Endothelial cell of umbilical vein (primary cell): Measurements from ENCODE around the gene AGO1. TPM values are rescaled to one million over a fixed set of nuclear protein-coding genes. Genes with fewer than 3 reads are reported as not detected.

Experiments
- BruUV-seq: library from RNA; stranded (reverse); fragments of 400-500 nt; replicated peaks from 2 replicates; lab custom pipeline; 2021; lab: Mats Ljungman, UMichigan
- CTCF ChIA-PET: fragments of 300-600, 350-600 bp; sonication (Branson Sonifier 250); formaldehyde crosslinking; loops from one replicate; lab custom pipeline; 2021; ENCODE audit warnings: antibody characterized with exemption, inconsistent platforms; lab: Charles Lee
- POLR2A ChIA-PET: fragments of 300-600, 350-600 bp; sonication (Branson Sonifier 250); formaldehyde crosslinking; loops from one replicate; lab custom pipeline; 2021; ENCODE audit warnings: antibody characterized with exemption, inconsistent platforms; lab: Charles Lee
- DNase-seq: peaks from one replicate; pipeline ENCODE4 v3.0.0-alpha.2; 2011; ENCODE audit warnings: low read depth, low spot score
- FAIRE-seq: peaks from 2 replicates; lab custom pipeline; 2011; peaks lifted over from hg19 to GRCh38; lab: Jason Lieb, UNC
- H2AFZ ChIP-seq: 2 replicates; pipeline ENCODE4 v1.6.0; 2012; ENCODE audit warnings: low read depth, low read length, control low read depth, inconsistent platforms
- H3K27ac ChIP-seq: 2 replicates; pipeline ENCODE4 v1.5.1; 2011; ENCODE audit warnings: low read depth, mild to moderate bottlenecking, control low read depth, low read length, moderate library complexity; ENCODE audit not compliant: insufficient read depth
- H3K27me3 ChIP-seq, 2 experiments: 2 replicates each; pipeline versions ENCODE4 v1.6.0 to v1.6.1; 2011; ENCODE audit warnings: low read length in 2 of 2, mixed read lengths in 1 of 2; ENCODE audit not compliant: control insufficient read depth in 2 of 2, insufficient read depth in 2 of 2
- H3K36me3 ChIP-seq, 2 experiments: 2 replicates in 1 of 2; 3 replicates in 1 of 2; pipeline ENCODE4 v1.5.1; 2011; ENCODE audit warnings: low read length in 2 of 2, mild to moderate bottlenecking in 1 of 2, moderate library complexity in 1 of 2; ENCODE audit not compliant: control insufficient read depth in 2 of 2, insufficient read depth in 2 of 2; ENCODE audit errors: extremely low read depth in 1 of 2
- H3K4me1 ChIP-seq: 3 replicates; pipeline ENCODE4 v1.5.1; 2011; ENCODE audit warnings: mild to moderate bottlenecking, low read length; ENCODE audit not compliant: control insufficient read depth, insufficient read depth; ENCODE audit errors: extremely low read depth
- H3K4me2 ChIP-seq: 2 replicates; pipeline ENCODE4 v1.6.1; 2011; ENCODE audit warnings: low read length, control low read depth, mixed read lengths; ENCODE audit not compliant: insufficient read depth
- H3K4me3 ChIP-seq, 3 experiments: fragments of 200-600 bp in 1 of 3; sonication (generic), shearing (Covaris generic) in 1 of 3; replicated peaks in 1 of 3; 2 replicates each; pipeline ENCODE4 v1.5.1; 2011 to 2016; ENCODE audit warnings: control low read depth in 3 of 3, low read length in 3 of 3, mild to moderate bottlenecking in 2 of 3, inconsistent platforms in 1 of 3, low read depth in 1 of 3, moderate library complexity in 1 of 3; ENCODE audit not compliant: insufficient read depth in 1 of 3
- H3K79me2 ChIP-seq: 2 replicates; pipeline ENCODE4 v1.6.0; 2012; ENCODE audit warnings: low read length, inconsistent platforms; ENCODE audit not compliant: control insufficient read depth, insufficient read depth
- H3K9ac ChIP-seq: replicated peaks from 2 replicates; pipeline ENCODE3; 2011; ENCODE audit warnings: low read length, control low read depth; ENCODE audit not compliant: insufficient read depth; ENCODE audit errors: extremely low read depth
- H3K9me1 ChIP-seq: replicated peaks from 3 replicates; pipeline ENCODE4 v1.6.0; 2011; ENCODE audit warnings: mild to moderate bottlenecking, low read length; ENCODE audit not compliant: control insufficient read depth, insufficient read depth; ENCODE audit errors: extremely low read depth
- H3K9me3 ChIP-seq: replicated peaks from 2 replicates; pipeline ENCODE4 v1.5.1; 2012; ENCODE audit warnings: low read length, inconsistent platforms; ENCODE audit not compliant: control insufficient read depth, insufficient read depth
- H4K20me1 ChIP-seq: replicated peaks from 2 replicates; pipeline ENCODE3; 2011; ENCODE audit warnings: mild to moderate bottlenecking, low read length; ENCODE audit not compliant: control insufficient read depth, insufficient read depth; ENCODE audit errors: extremely low read depth
- CTCF ChIP-seq, 2 donors: IDR thresholded peaks; 1 replicate in 1 of 2; 2 replicates in 1 of 2; pipeline ENCODE4 v1.5.1; 2011; ENCODE audit warnings: low read length in 2 of 2, mild to moderate bottlenecking in 2 of 2, moderate library complexity in 2 of 2, control low read depth in 1 of 2, inconsistent platforms in 1 of 2, low read depth in 1 of 2; ENCODE audit not compliant: insufficient read depth in 1 of 2; ENCODE audit errors: extremely low read depth in 1 of 2
- EZH2 ChIP-seq: IDR thresholded peaks from 2 replicates; pipeline ENCODE4 v1.6.1; 2012; ENCODE audit warnings: borderline replicate concordance, low read depth, mild to moderate bottlenecking, moderate library complexity, low read length, inconsistent platforms; ENCODE audit not compliant: severe bottlenecking
- FOS ChIP-seq: IDR thresholded peaks from 2 replicates; pipeline ENCODE4 v1.6.1; 2011; ENCODE audit warnings: mild to moderate bottlenecking, low read length, moderate library complexity, borderline replicate concordance; ENCODE audit not compliant: insufficient read depth
- GATA2 ChIP-seq: IDR thresholded peaks from 2 replicates; pipeline ENCODE4 v1.7.0; 2011; ENCODE audit warnings: low read depth, mild to moderate bottlenecking, moderate library complexity, mixed read lengths, low read length; ENCODE audit not compliant: insufficient read length, insufficient read depth
- JUN ChIP-seq: IDR thresholded peaks from 2 replicates; pipeline ENCODE4 v1.6.1; 2011; ENCODE audit warnings: borderline replicate concordance, low read depth; ENCODE audit not compliant: insufficient read length, insufficient read depth
- MAX ChIP-seq: IDR thresholded peaks from 2 replicates; pipeline ENCODE4 v1.6.1; 2011; ENCODE audit not compliant: insufficient read depth, insufficient read length
- MYC ChIP-seq: IDR thresholded peaks from one replicate; pipeline ENCODE4 v1.6.1; 2011; ENCODE audit warnings: mild to moderate bottlenecking, low read depth, low read length
- POLR2A ChIP-seq: IDR thresholded peaks from 2 replicates; pipeline ENCODE4 v1.6.1; 2012; ENCODE audit warnings: low read depth, mild to moderate bottlenecking, control low read depth, low read length
- POLR2AphosphoS5 ChIP-seq: IDR thresholded peaks from 2 replicates; pipeline ENCODE4 v1.6.1; 2012; ENCODE audit warnings: low read depth, mild to moderate bottlenecking, control low read depth, low read length, moderate library complexity; ENCODE audit not compliant: insufficient read depth
- dilution Hi-C: fragments of 300-500 bp; cut with MboI; formaldehyde crosslinking; loops from one replicate; pipeline ENCODE4 v1.15.0; 2019; ENCODE audit warnings: low sequenced_read_pairs; ENCODE audit not compliant: extremely low pct_ligation_motif_present
- intact Hi-C: fragments of 100-400 bp; cut with micrococcal nuclease; formaldehyde crosslinking; loops from one replicate; pipeline ENCODE4 v1.10.0; 2022
- polyA plus RNA-seq, 4 experiments: library from polyadenylated mRNA; depleted of rRNA in 3 of 4; stranded (reverse) in 3 of 4; unstranded in 1 of 4; fragments of >200 nt; gene quantifications; 2 replicates each; pipeline versions ENCODE4 v1.2.1 to v1.2.3, GENCODE V29; 2011 to 2012; ENCODE audit warnings: missing spikeins in 1 of 4
- total RNA-seq: library from RNA; stranded (reverse); gene quantifications from 2 replicates; pipeline ENCODE4 v1.2.3, GENCODE V29; 2021

AGO1 gene
- total and polyA plus RNA-seq, 2 donors (not counting 3 experiments of a cell fraction or from before 2014, with no cell fraction given), result 10.8 to 31.0 TPM

- H3K4me2 ChIP-seq, result no peak overlapping the region
- H4K20me1 ChIP-seq, result no peaks in the 10 kb centered on the region
- no peak overlapping the region for H2AFZ ChIP-seq
- no peaks in the 10 kb centered on the region for H3K79me2 ChIP-seq
- no peaks in the 10 kb centered on the region for H3K36me3 ChIP-seq
- ChIA-PET CTCF (no interaction called here), POLR2A (no interaction called here)
- no peaks in the 10 kb centered on the region for H3K27me3 ChIP-seq
- DNase-seq (no peak), FAIRE-seq (no peak)
- H3K27ac ChIP-seq, result no peak overlapping the region
- no peaks in the 10 kb centered on the region for H3K9me1 ChIP-seq
- H3K9me3 ChIP-seq, result no peaks in the 10 kb centered on the region
- H3K4me1 ChIP-seq, result no peaks in the 10 kb centered on the region
- no peak for TF ChIP-seq MYC
- no peak for TF ChIP-seq MAX
- TF ChIP-seq EZH2, result no peak
- no peak for TF ChIP-seq GATA2
- TF ChIP-seq POLR2AphosphoS5, result no peak
- no peak for TF ChIP-seq CTCF (IDR thresholded peaks at IDR 0.05; ENCODE audit: extremely low read depth in 1 of 2, insufficient read depth in 1 of 2, low read depth in 1 of 2, low read length in 2 of 2)
- no peak for TF ChIP-seq FOS
- no peak for TF ChIP-seq POLR2A
- TF ChIP-seq JUN, result no peak
- no TSS peak for BruUV-seq
- no peak overlapping the region for H3K4me3 ChIP-seq
- intact Hi-C loops (no loop called here), dilution Hi-C loops (no loop called here)
- no peak overlapping the region for H3K9ac ChIP-seq
These were observed 18.2 kb upstream of the AGO1 start for GRCh38 chr1:35864813-35865212.
